PC-3 (cell line): Measurements from ENCODE around the gene MRC2.

Experiments
- EZH2 ChIP-seq: fragments of 300-600 bp; sonication (generic); IDR thresholded peaks from one replicate; pipeline ENCODE4 v1.6.1; 2017; ENCODE audit warnings: antibody characterized with exemption, mild to moderate bottlenecking, low read length; ENCODE audit not compliant: unreplicated experiment
- EZH2phosphoT487 ChIP-seq: fragments of 300-600 bp; sonication (generic); IDR thresholded peaks from 2 replicates; pipeline ENCODE4 v1.6.1; 2018; ENCODE audit warnings: mild to moderate bottlenecking, antibody characterized with exemption, low read length, borderline replicate concordance
- TF ChIP-seq, protein P1 (sequence below): fragments of 300-600 bp; sonication (generic); conservative IDR thresholded peaks from 2 replicates; pipeline ENCODE4 v1.5.1; 2017; ENCODE audit warnings: antibody characterized with exemption, low read depth, mild to moderate bottlenecking, low read length

DNA sequence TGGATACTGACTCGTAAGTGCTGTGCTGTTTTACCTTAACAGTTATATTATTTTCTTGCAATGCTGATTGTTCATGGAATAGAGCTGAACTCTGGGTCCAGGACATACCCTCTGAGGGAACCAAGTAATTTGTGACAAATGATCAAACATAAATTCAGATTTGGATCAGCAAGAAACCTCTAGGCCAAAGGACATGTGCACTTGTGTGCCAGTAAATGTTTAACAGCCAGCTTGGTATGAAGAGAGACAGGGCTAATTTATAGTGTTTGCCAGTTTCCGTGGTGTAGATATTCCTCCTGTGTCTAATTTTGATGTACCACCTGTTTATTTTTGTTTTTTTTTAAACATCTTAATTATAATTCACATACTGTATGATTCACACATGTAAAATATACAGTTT is 30.8 kb upstream of the MRC2 start:
- TF ChIP-seq, protein P1, sequence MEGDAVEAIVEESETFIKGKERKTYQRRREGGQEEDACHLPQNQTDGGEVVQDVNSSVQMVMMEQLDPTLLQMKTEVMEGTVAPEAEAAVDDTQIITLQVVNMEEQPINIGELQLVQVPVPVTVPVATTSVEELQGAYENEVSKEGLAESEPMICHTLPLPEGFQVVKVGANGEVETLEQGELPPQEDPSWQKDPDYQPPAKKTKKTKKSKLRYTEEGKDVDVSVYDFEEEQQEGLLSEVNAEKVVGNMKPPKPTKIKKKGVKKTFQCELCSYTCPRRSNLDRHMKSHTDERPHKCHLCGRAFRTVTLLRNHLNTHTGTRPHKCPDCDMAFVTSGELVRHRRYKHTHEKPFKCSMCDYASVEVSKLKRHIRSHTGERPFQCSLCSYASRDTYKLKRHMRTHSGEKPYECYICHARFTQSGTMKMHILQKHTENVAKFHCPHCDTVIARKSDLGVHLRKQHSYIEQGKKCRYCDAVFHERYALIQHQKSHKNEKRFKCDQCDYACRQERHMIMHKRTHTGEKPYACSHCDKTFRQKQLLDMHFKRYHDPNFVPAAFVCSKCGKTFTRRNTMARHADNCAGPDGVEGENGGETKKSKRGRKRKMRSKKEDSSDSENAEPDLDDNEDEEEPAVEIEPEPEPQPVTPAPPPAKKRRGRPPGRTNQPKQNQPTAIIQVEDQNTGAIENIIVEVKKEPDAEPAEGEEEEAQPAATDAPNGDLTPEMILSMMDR: no peak
- TF ChIP-seq EZH2 (no peak), EZH2phosphoT487 (no peak)
